ENCODE data around the gene ERMN. TPM values are rescaled to one million over a fixed set of nuclear protein-coding genes. Genes with fewer than 3 reads are reported as not detected.

The ERMN gene
- total and polyA plus RNA-seq, 9 donors = 0.08 to 0.40 (median 0.25) TPM; not detected in 5

DNA sequence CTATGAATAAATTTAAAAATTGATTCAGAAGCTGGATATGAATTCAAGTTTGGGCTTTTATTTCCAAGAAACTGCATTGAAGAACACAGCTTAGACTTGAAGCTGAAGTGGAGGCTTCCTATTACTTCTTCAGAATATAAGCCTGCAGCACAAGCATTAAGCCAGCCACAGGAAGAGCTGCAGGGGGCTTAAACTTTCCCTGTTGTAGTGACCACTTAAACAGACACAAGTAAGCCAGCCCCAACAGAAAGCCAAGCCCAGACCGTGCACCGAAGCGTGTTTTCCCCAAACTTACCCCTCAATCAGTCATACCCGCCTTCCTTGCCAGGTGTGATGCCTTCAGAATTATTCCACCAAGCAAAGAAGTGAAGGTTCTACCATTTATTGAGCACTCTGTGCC lies 28.7 kb downstream of the ERMN start:
- Histone ChIP-seq H3K4me3 (no peak overlapping the region), H3K4me1 (ENCODE audit: insufficient read depth) (no peaks in the 10 kb centered on the region), H3K9me3 (no peaks in the 10 kb centered on the region), H3K27me3 (no peaks in the 10 kb centered on the region), H3K27ac (no peak overlapping the region), H3K36me3 (no peaks in the 10 kb centered on the region)
- WGBS, 3 donors = 93 to 98% (median 96%) methylated on average over 4 of the region's 4 CpGs
- DNase-seq = no peak
- intact Hi-C loops (cut with DNase I) = no loop called here
- TF ChIP-seq, protein P1, sequence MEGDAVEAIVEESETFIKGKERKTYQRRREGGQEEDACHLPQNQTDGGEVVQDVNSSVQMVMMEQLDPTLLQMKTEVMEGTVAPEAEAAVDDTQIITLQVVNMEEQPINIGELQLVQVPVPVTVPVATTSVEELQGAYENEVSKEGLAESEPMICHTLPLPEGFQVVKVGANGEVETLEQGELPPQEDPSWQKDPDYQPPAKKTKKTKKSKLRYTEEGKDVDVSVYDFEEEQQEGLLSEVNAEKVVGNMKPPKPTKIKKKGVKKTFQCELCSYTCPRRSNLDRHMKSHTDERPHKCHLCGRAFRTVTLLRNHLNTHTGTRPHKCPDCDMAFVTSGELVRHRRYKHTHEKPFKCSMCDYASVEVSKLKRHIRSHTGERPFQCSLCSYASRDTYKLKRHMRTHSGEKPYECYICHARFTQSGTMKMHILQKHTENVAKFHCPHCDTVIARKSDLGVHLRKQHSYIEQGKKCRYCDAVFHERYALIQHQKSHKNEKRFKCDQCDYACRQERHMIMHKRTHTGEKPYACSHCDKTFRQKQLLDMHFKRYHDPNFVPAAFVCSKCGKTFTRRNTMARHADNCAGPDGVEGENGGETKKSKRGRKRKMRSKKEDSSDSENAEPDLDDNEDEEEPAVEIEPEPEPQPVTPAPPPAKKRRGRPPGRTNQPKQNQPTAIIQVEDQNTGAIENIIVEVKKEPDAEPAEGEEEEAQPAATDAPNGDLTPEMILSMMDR (IDR thresholded peaks at IDR 0.05) = no peak
- TF ChIP-seq EP300 (IDR thresholded peaks at IDR 0.05) = no peak
- no peak for TF ChIP-seq POLR2A (IDR thresholded peaks at IDR 0.05)

DNA sequence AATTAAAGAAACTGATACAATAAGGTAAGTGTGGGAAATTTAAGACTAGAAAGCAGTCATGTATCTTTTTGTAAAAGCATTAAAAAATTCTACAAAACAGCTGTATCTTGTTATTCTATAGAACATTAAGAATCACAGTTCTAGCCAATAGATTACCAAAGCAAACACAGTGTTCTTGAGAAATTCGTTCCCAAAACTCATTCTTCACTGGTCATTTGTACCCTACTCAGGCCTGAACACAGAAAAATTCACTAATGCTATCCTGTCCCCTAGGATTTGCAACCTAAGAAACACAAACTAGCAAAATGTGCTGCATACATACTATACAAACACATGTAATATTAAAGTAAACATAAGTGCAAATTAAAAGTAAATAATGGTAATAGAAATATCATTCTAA lies 29.1 kb downstream of the ERMN start:
- H3K27me3 ChIP-seq = no peaks in the 10 kb centered on the region
- TF ChIP-seq, protein P1 (IDR thresholded peaks at IDR 0.05) = no peak
- TF ChIP-seq POLR2A (IDR thresholded peaks at IDR 0.05) (no peak), EP300 (IDR thresholded peaks at IDR 0.05) (no peak)
- intact Hi-C loops (cut with DNase I) = no loop called here
- no peak overlapping the region for H3K27ac ChIP-seq
- no peaks in the 10 kb centered on the region for H3K36me3 ChIP-seq
- no peak overlapping the region for H3K4me3 ChIP-seq
- no peaks in the 10 kb centered on the region for H3K9me3 ChIP-seq
- WGBS, 3 donors = 9 to 14% (median 14%) methylated on average over 1 of the region's 1 CpG
- DNase-seq = no peak
- H3K4me1 ChIP-seq (ENCODE audit: insufficient read depth) = no peaks in the 10 kb centered on the region

DNA sequence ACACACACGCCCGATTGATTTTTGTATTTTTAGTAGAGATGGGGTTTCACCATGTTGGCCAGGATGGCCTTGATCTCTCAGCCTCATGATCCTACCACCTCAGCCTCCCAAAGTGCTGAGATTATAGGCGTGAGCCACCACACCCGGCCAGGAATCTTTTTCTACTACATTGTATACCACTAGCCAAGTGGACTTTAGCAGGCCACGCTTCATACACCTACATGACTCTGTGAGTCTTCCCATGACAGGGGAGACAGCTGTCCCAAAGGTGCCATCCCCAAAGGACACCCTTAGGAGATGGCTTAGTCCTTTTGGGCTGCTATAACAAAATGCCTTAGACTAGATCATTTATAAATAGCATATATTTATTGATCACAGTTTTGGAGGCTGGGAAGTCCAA lies 32.8 kb downstream of the ERMN start:
- Histone ChIP-seq H3K9me3 (no peaks in the 10 kb centered on the region), H3K36me3 (no peaks in the 10 kb centered on the region), H3K4me1 (ENCODE audit: insufficient read depth) (no peaks in the 10 kb centered on the region), H3K27me3 (no peaks in the 10 kb centered on the region), H3K4me3 (no peak overlapping the region), H3K27ac (no peak overlapping the region)
- DNase-seq = no peak
- TF ChIP-seq EP300 (IDR thresholded peaks at IDR 0.05) (no peak), POLR2A (IDR thresholded peaks at IDR 0.05) (no peak)
- TF ChIP-seq, protein P1 (IDR thresholded peaks at IDR 0.05) = no peak
- intact Hi-C loops (cut with DNase I) = no loop called here
- 91 to 97% (median 93%) methylated on average over 5 of the region's 5 CpGs for WGBS, 3 donors

DNA sequence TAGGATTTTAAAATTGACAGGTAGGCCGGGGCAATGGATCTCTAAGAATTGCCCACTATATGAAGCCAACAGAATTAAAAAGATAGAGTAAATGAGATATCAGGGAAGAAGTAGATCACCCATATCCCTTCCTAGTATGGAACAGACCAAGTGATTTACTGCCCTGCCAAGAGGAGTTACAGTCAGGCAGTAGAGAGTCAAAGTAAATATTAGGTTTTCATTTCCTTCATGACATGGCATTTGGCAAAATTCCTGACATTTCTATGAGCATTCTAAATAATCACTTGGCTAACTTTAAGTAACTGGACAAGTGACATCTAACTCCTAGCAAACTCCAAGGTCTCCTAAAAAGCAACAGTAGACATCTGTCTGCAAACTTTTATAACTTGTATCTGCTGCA lies 34.6 kb downstream of the ERMN start:
- Histone ChIP-seq H3K27me3 (no peaks in the 10 kb centered on the region), H3K4me3 (no peak overlapping the region), H3K36me3 (no peaks in the 10 kb centered on the region), H3K27ac (no peak overlapping the region), H3K4me1 (ENCODE audit: insufficient read depth) (no peaks in the 10 kb centered on the region), H3K9me3 (no peaks in the 10 kb centered on the region)
- DNase-seq = no peak
- intact Hi-C loops (cut with DNase I) = no loop called here
- WGBS, 3 donors = 76 to 87% (median 87%) methylated on average over 1 of the region's 1 CpG
- TF ChIP-seq POLR2A (IDR thresholded peaks at IDR 0.05) (no peak), EP300 (IDR thresholded peaks at IDR 0.05) (no peak)
- TF ChIP-seq, protein P1 (IDR thresholded peaks at IDR 0.05) = no peak

DNA sequence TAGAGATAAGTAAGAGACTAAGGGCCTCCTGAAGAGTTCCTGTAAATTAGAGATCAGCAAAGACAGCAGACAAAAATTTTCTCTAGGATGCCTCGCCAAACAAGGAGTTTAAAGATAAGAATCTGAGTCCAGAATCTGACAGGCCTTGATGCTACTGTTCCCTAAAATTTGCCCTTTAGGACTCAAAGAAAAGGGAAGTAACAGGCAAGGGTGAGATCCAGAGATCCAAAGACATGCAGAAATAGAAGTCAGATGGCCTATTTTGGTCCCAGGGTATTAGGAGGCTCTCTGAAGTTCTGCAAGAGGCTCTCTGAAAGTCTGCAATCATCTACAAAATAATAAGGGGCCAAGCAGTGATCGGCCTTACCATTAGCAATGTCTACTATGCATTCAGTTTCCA lies 35.1 kb downstream of the ERMN start:
- intact Hi-C loops (cut with DNase I) = no loop called here
- no peak overlapping the region for H3K27ac ChIP-seq
- H3K9me3 ChIP-seq = no peaks in the 10 kb centered on the region
- no peaks in the 10 kb centered on the region for H3K36me3 ChIP-seq
- no peaks in the 10 kb centered on the region for H3K4me1 ChIP-seq (ENCODE audit: insufficient read depth)
- H3K27me3 ChIP-seq = no peaks in the 10 kb centered on the region
- WGBS, 3 donors = 92 to 96% (median 95%) methylated on average over 2 of the region's 2 CpGs
- no peak for TF ChIP-seq EP300 (IDR thresholded peaks at IDR 0.05)
- TF ChIP-seq, protein P1 (IDR thresholded peaks at IDR 0.05) = no peak
- TF ChIP-seq POLR2A (IDR thresholded peaks at IDR 0.05) = no peak
- no peak overlapping the region for H3K4me3 ChIP-seq
- DNase-seq = no peak
